Posterior cingulate gyrus (tissue), 11 donors: ENCODE results near the gene KCTD11.
A peak's percentile ranks its signal among the peaks of the same experiment; 100 is the strongest.

ENCODE experiments used
- DNase-seq, 10 donors: peaks; one replicate each; pipeline versions ENCODE4 v3.0.0 to v3.0.0-alpha.2; 2020 to 2021; ENCODE audit warnings: mixed read lengths in 3 of 10
- intact Hi-C: fragments of 100-400 bp; cut with DNase I; formaldehyde crosslinking; loops from one replicate; pipeline ENCODE4 v1.15.1; 2023

The KCTD11 gene

GRCh38 chr17:7351665-7352502 lies at the start of gene KCTD11:
Gene KCTD11 (plus strand): TSS chr17:7352162.
- peak; percentile 73 to 97 (median 80) for DNase-seq
- intact Hi-C loops, result loop anchor here (2.0 to 10.0 kb wide), 4 partner anchors 35 to 210 kb away; partner anchors contain the start of genes POLR2A, SENP3, SLC35G6 and TMEM256

- no peak for DNase-seq
- intact Hi-C loops, result no loop called here
These were observed 47.8 kb upstream of the KCTD11 start for GRCh38 chr17:7304179-7304578.

- peak; percentile 99 to 100 (median 99) for DNase-seq
- intact Hi-C loops, result loop anchor here (2.0 kb wide), 2 partner anchors 22 to 54 kb away; partner anchors contain the start of genes ELP5 and NEURL4
These were observed 44.9 kb upstream of the KCTD11 start, which contains the start of gene EIF5A for GRCh38 chr17:7306911-7307685. Gene EIF5A (plus strand): TSS chr17:7307628. CDS start chr17:7309636, 2,008 bp downstream.

GRCh38 chr17:7307686-7308624 lies 44.0 kb upstream of the KCTD11 start:
- peak in 5 of 10 donors; percentile 29 to 91 (median 42) for DNase-seq

GRCh38 chr17:7308625-7309433 lies 43.1 kb upstream of the KCTD11 start:
- DNase-seq, result peak in 8 of 10 donors; percentile 32 to 89 (median 55)
- intact Hi-C loops, result no loop called here

More at GRCh38 chr17:7307686-7308624, 44.0 kb upstream of the KCTD11 start:
- intact Hi-C loops, result loop anchor here (2.0 kb wide), 2 partner anchors 21 to 55 kb away; partner anchors contain the start of genes ELP5 and NEURL4

GRCh38 chr17:7309628-7310027 lies 42.3 kb upstream of the KCTD11 start:
- intact Hi-C loops, result no loop called here
- DNase-seq, result no peak

GRCh38 chr17:7311110-7311705 lies 40.8 kb upstream of the KCTD11 start:
- intact Hi-C loops, result no loop called here

GRCh38 chr17:7312432-7313087 lies 39.4 kb upstream of the KCTD11 start:
- no peak for DNase-seq
- intact Hi-C loops, result no loop called here

More at GRCh38 chr17:7311110-7311705, 40.8 kb upstream of the KCTD11 start:
- no peak for DNase-seq

- no peak for DNase-seq
- intact Hi-C loops, result no loop called here
These were observed 38.7 kb upstream of the KCTD11 start for GRCh38 chr17:7313088-7313889.

- intact Hi-C loops, result no loop called here
- no peak for DNase-seq
These were observed 37.9 kb upstream of the KCTD11 start for GRCh38 chr17:7313890-7314718.

GRCh38 chr17:7314719-7315569 lies 37.0 kb upstream of the KCTD11 start, which contains the start of gene GPS2:
Gene GPS2 (minus strand): TSS chr17:7315360. CDS start chr17:7315052, 308 bp downstream.
- intact Hi-C loops, result loop anchor here (1.0 kb wide), 1 partner anchor 14 kb away; the partner anchor contains the start of gene NEURL4
- DNase-seq, result peak; percentile 90 to 99 (median 94)

- intact Hi-C loops, result loop anchor here (1.0 kb wide), 1 partner anchor 14 kb away; the partner anchor contains the start of gene NEURL4
- peak in 3 of 10 donors; percentile 17 to 92 (median 52) for DNase-seq
These were observed 36.3 kb upstream of the KCTD11 start for GRCh38 chr17:7315570-7316235.

- intact Hi-C loops, result no loop called here
These were observed 34.7 kb upstream of the KCTD11 start for GRCh38 chr17:7317161-7317803.

More at GRCh38 chr17:7317161-7317803, 34.7 kb upstream of the KCTD11 start:
- no peak for DNase-seq
